Thyroid gland (tissue), 4 donors: ENCODE results near the gene GRM4.

Experiments
- CTCF ChIP-seq, 6 experiments: fragments of 200-600 bp in 3 of 6; fragments of 450-650 bp in 3 of 6; sonication (generic) in 3 of 6; IDR thresholded peaks; one replicate each; pipeline ENCODE4 v1.5.1; 2016 to 2019; ENCODE audit warnings: antibody characterized with exemption in 6 of 6, mild to moderate bottlenecking in 2 of 6, inconsistent platforms in 1 of 6, moderate library complexity in 1 of 6
- POLR2A ChIP-seq, 2 donors: fragments of 450-650 bp; IDR thresholded peaks; one replicate each; pipeline ENCODE4 v1.6.1; 2017; ENCODE audit warnings: antibody characterized with exemption in 2 of 2, mild to moderate bottlenecking in 2 of 2, moderate library complexity in 1 of 2

GRCh38 chr6:34055223-34055933 is 90.5 kb downstream of the GRM4 start:
- TF ChIP-seq CTCF (IDR thresholded peaks at IDR 0.05) (peak; percentile 33 to 80 (median 69)), POLR2A (IDR thresholded peaks at IDR 0.05) (no peak)
